H1 (cell line): ENCODE results near the gene HOXB6. TPM values are rescaled to one million over a fixed set of nuclear protein-coding genes. Genes with fewer than 3 reads are reported as not detected.

ENCODE experiments used
- CTCF ChIA-PET: fragments of 300-600 bp; sonication (Branson Sonifier 250); formaldehyde crosslinking; loops from one replicate; lab custom pipeline; 2021; ENCODE audit not compliant: partially characterized antibody; lab: Charles Lee
- POLR2A ChIA-PET: fragments of 300-600 bp; sonication (Branson Sonifier 250); formaldehyde crosslinking; loops from one replicate; lab custom pipeline; 2021; ENCODE audit warnings: inconsistent platforms; ENCODE audit not compliant: partially characterized antibody; lab: Charles Lee
- DNase-seq, 2 experiments: peaks; one replicate each; pipeline versions ENCODE4 v3.0.0 to v3.0.0-alpha.2; 2010 to 2022; ENCODE audit warnings: low spot score in 2 of 2, low read depth in 1 of 2, mixed read lengths in 1 of 2
- FAIRE-seq: peaks from 2 replicates; lab custom pipeline; 2011; peaks lifted over from hg19 to GRCh38; lab: Jason Lieb, UNC
- H2AFZ ChIP-seq: 2 replicates; pipeline ENCODE4 v1.8.1; 2012; ENCODE audit warnings: low read length, inconsistent platforms
- H2AK5ac ChIP-seq: 2 replicates; pipeline ENCODE4 v1.6.1; 2013; ENCODE audit warnings: low read depth, low read length
- H2BK120ac ChIP-seq: replicated peaks from 2 replicates; pipeline ENCODE3; 2013; ENCODE audit warnings: low read depth, low read length, inconsistent platforms
- H2BK12ac ChIP-seq: 2 replicates; pipeline ENCODE4 v1.6.1; 2013; ENCODE audit warnings: low read depth, low read length
- H2BK15ac ChIP-seq: 2 replicates; pipeline ENCODE4 v1.6.1; 2013; ENCODE audit warnings: low read length
- H2BK20ac ChIP-seq: 2 replicates; pipeline ENCODE4 v1.6.1; 2013; ENCODE audit warnings: low read length
- H2BK5ac ChIP-seq: 2 replicates; pipeline ENCODE4 v1.6.1; 2013; ENCODE audit warnings: low read depth, low read length
- H3K14ac ChIP-seq: 2 replicates; pipeline ENCODE4 v1.6.1; 2013; ENCODE audit warnings: inconsistent platforms; ENCODE audit not compliant: insufficient read length
- H3K18ac ChIP-seq: 2 replicates; pipeline ENCODE4 v1.6.1; 2013; ENCODE audit warnings: low read length; ENCODE audit errors: extremely low read depth
- H3K23ac ChIP-seq: 2 replicates; pipeline ENCODE4 v1.6.1; 2013; ENCODE audit warnings: inconsistent platforms; ENCODE audit not compliant: insufficient read length
- H3K23me2 ChIP-seq: 2 replicates; pipeline ENCODE4 v1.6.1; 2013; ENCODE audit warnings: low read depth, low read length
- H3K27ac ChIP-seq: 2 replicates; pipeline ENCODE4 v1.6.1; 2011; ENCODE audit warnings: low read depth, low read length, inconsistent platforms
- H3K27me3 ChIP-seq, 4 experiments: replicated peaks in 1 of 4; 1 replicate in 1 of 4; 2 replicates in 3 of 4; pipeline versions ENCODE4 v1.6.1 to v1.8.1; 2011 to 2013; ENCODE audit warnings: low read length in 3 of 4, mild to moderate bottlenecking in 3 of 4, inconsistent platforms in 2 of 4, mixed read lengths in 2 of 4, moderate library complexity in 1 of 4; ENCODE audit not compliant: control insufficient read depth in 3 of 4, insufficient read depth in 3 of 4; ENCODE audit errors: extremely low read depth in 1 of 4
- H3K36me3 ChIP-seq, 4 experiments: 2 replicates each; pipeline versions ENCODE4 v1.6.1 to v1.8.1; 2011 to 2013; ENCODE audit warnings: mild to moderate bottlenecking in 4 of 4, low read length in 3 of 4, moderate library complexity in 2 of 4, control low read depth in 1 of 4, inconsistent platforms in 1 of 4; ENCODE audit not compliant: insufficient read depth in 4 of 4, control insufficient read depth in 2 of 4
- H3K4ac ChIP-seq: replicated peaks from 2 replicates; pipeline ENCODE3; 2013; ENCODE audit warnings: low read length, low read depth, mixed read lengths, inconsistent platforms; ENCODE audit not compliant: insufficient read length
- H3K4me1 ChIP-seq, 4 experiments: replicated peaks in 1 of 4; 1 replicate in 1 of 4; 2 replicates in 3 of 4; pipeline versions ENCODE4 v1.6.1 to v1.8.1; 2011 to 2013; ENCODE audit warnings: low read length in 3 of 4, inconsistent platforms in 2 of 4, mixed read lengths in 1 of 4; ENCODE audit not compliant: insufficient read depth in 4 of 4, control insufficient read depth in 3 of 4
- H3K4me2 ChIP-seq, 2 experiments: 2 replicates each; pipeline versions ENCODE4 v1.6.1 to v1.8.1; 2011 to 2013; ENCODE audit warnings: low read depth in 2 of 2, low read length in 2 of 2, control low read depth in 1 of 2, inconsistent platforms in 1 of 2, mild to moderate bottlenecking in 1 of 2; ENCODE audit not compliant: insufficient read depth in 1 of 2
- H3K4me3 ChIP-seq, 4 experiments: fragments of 200-600, 300-600 bp in 1 of 4; sonication (generic), shearing (Covaris generic), sonication (Bioruptor Twin) in 1 of 4; 2 replicates each; pipeline versions ENCODE4 v1.5.1 to v1.8.1; 2011 to 2016; ENCODE audit warnings: low read length in 4 of 4, low read depth in 3 of 4, control low read depth in 2 of 4, inconsistent platforms in 2 of 4, mild to moderate bottlenecking in 2 of 4, mixed read lengths in 1 of 4, moderate library complexity in 1 of 4; ENCODE audit not compliant: insufficient read depth in 2 of 4; ENCODE audit errors: extremely low read depth in 1 of 4
- H3K56ac ChIP-seq: replicated peaks from 2 replicates; pipeline ENCODE3; 2013; ENCODE audit warnings: low read depth, mild to moderate bottlenecking, mixed read lengths, low read length, inconsistent platforms; ENCODE audit not compliant: insufficient read length
- H3K79me1 ChIP-seq: 2 replicates; pipeline ENCODE4 v1.6.1; 2013; ENCODE audit warnings: low read depth, low read length, control low read depth
- H3K79me2 ChIP-seq, 2 experiments: 2 replicates each; pipeline versions ENCODE4 v1.6.1 to v1.8.1; 2012 to 2013; ENCODE audit warnings: low read length in 2 of 2, mild to moderate bottlenecking in 2 of 2, inconsistent platforms in 1 of 2; ENCODE audit not compliant: insufficient read depth in 2 of 2, control insufficient read depth in 1 of 2
- H3K9ac ChIP-seq, 4 experiments: replicated peaks in 1 of 4; 1 replicate in 1 of 4; 2 replicates in 3 of 4; pipeline versions ENCODE4 v1.6.1 to v1.8.1; 2011 to 2013; ENCODE audit warnings: low read depth in 3 of 4, low read length in 3 of 4, control low read depth in 2 of 4, mild to moderate bottlenecking in 2 of 4, moderate library complexity in 2 of 4, inconsistent platforms in 1 of 4; ENCODE audit errors: extremely low read depth in 1 of 4
- H3K9me3 ChIP-seq, 2 experiments: 2 replicates each; pipeline versions ENCODE4 v1.6.1 to v1.8.1; 2012 to 2013; ENCODE audit warnings: mild to moderate bottlenecking in 2 of 2, moderate library complexity in 2 of 2, control low read depth in 1 of 2, inconsistent platforms in 1 of 2, low read depth in 1 of 2, low read length in 1 of 2, mixed read lengths in 1 of 2; ENCODE audit not compliant: insufficient read depth in 2 of 2
- H4K20me1 ChIP-seq, 2 experiments: replicated peaks in 1 of 2; 2 replicates each; pipeline versions ENCODE3 to v1.8.1; 2011 to 2013; ENCODE audit warnings: inconsistent platforms in 2 of 2, low read length in 2 of 2, mild to moderate bottlenecking in 1 of 2; ENCODE audit not compliant: insufficient read depth in 2 of 2, control insufficient read depth in 1 of 2
- H4K5ac ChIP-seq: 2 replicates; pipeline ENCODE4 v1.6.1; 2013; ENCODE audit warnings: low read length, low read depth, mixed read lengths, inconsistent platforms; ENCODE audit not compliant: insufficient read length
- H4K8ac ChIP-seq: 2 replicates; pipeline ENCODE4 v1.8.0; 2013; ENCODE audit warnings: mild to moderate bottlenecking, moderate library complexity, low read length, inconsistent platforms; ENCODE audit not compliant: insufficient read depth; ENCODE audit errors: extremely low read depth
- H4K91ac ChIP-seq: replicated peaks from 2 replicates; pipeline ENCODE3; 2013; ENCODE audit warnings: low read length, mixed read lengths, inconsistent platforms; ENCODE audit not compliant: insufficient read length
- ASH2L ChIP-seq: fragments of 200-600, 300-600 bp; sonication (generic); IDR thresholded peaks from one replicate; pipeline ENCODE4 v1.7.1; 2017; ENCODE audit warnings: low read length
- CEBPB ChIP-seq: IDR thresholded peaks from 2 replicates; pipeline ENCODE4 v1.6.1; 2012; ENCODE audit warnings: low read depth, low read length
- CTCF ChIP-seq, 3 experiments: IDR thresholded peaks; 1 replicate in 2 of 3; 2 replicates in 1 of 3; pipeline versions ENCODE4 v1.5.1 to v1.6.1; 2011; ENCODE audit warnings: low read length in 3 of 3, mild to moderate bottlenecking in 3 of 3, inconsistent platforms in 2 of 3, low read depth in 1 of 3, moderate library complexity in 1 of 3; ENCODE audit not compliant: insufficient read depth in 1 of 3; ENCODE audit errors: control extremely low read depth in 1 of 3
- EZH2 ChIP-seq: fragments of 200-600 bp; sonication (generic); IDR thresholded peaks from 2 replicates; pipeline ENCODE4 v1.7.1; 2012; ENCODE audit warnings: low read depth, mild to moderate bottlenecking, moderate library complexity, low read length, inconsistent platforms; ENCODE audit not compliant: severe bottlenecking
- POLR2AphosphoS5 ChIP-seq: IDR thresholded peaks from 2 replicates; pipeline ENCODE4 v1.6.1; 2011; ENCODE audit warnings: low read depth, low read length
- POU5F1 ChIP-seq: IDR thresholded peaks from 2 replicates; pipeline ENCODE4 v1.6.1; 2011; ENCODE audit warnings: low read depth, mild to moderate bottlenecking, low read length, moderate library complexity
- SAP30 ChIP-seq: fragments of 300-600 bp; sonication (generic); IDR thresholded peaks from 2 replicates; pipeline ENCODE4 v1.7.1; 2012; ENCODE audit warnings: low read length, moderate library complexity, mild to moderate bottlenecking, inconsistent platforms; ENCODE audit not compliant: insufficient read depth, insufficient replicate concordance
- SUZ12 ChIP-seq: fragments of 200-600 bp; sonication (generic); IDR thresholded peaks from 2 replicates; pipeline ENCODE4 v1.6.1; 2012; ENCODE audit warnings: mild to moderate bottlenecking, inconsistent platforms, low read length, moderate library complexity, mixed read lengths
- WGBS, 2 experiments: shearing (Covaris generic) in 1 of 2; methylation state at CpG; one replicate each; pipeline versions ENCODE4 v1.1.6 to v1.1.7; 2013 to 2015; ENCODE audit warnings: low lambda C conversion rate in 2 of 2, mixed read lengths in 2 of 2, inconsistent platforms in 1 of 2, low coverage in 1 of 2, missing lambda C conversion rate in 1 of 2; ENCODE audit not compliant: insufficient replicate concordance in 2 of 2, insufficient coverage in 1 of 2, insufficient read length in 1 of 2; ENCODE audit errors: extremely low coverage in 1 of 2, missing lambda C conversion rate in 1 of 2; 5-methylcytosine and 5-hydroxymethylcytosine counted together
- polyA plus RNA-seq, 7 experiments: library from polyadenylated mRNA; depleted of rRNA in 3 of 7; stranded (reverse) in 5 of 7; unstranded in 2 of 7; fragments of >200 nt in 5 of 7; fragments of 200-250 nt in 2 of 7; gene quantifications; 1 replicate in 5 of 7; 2 replicates in 1 of 7; 4 replicates in 1 of 7; pipeline versions ENCODE4 v1.2.1 to v1.2.3, GENCODE V29; 2011 to 2013; ENCODE audit warnings: missing spikeins in 2 of 7, mixed read lengths in 2 of 7
- total RNA-seq: library from RNA; stranded (reverse); fragmentation: NEBNext Ultra II Directional; extraction: Animal tissue kit (Norgen Biotek cat#: 25700); gene quantifications from 2 replicates; pipeline ENCODE4 v1.2.1, GENCODE V29; 2021

The HOXB6 gene
- total and polyA plus RNA-seq, 2 of the 8 experiments (the other 6 are each of a cell fraction or from before 2014, with no cell fraction given), result not detected

- Histone ChIP-seq H3K36me3 (no peaks in the 10 kb centered on the region; a peak in 1 of 8 replicates), H3K14ac (no peak overlapping the region), H2BK5ac (no peak overlapping the region), H3K4me1 (peaks cover 0 to 5% (median 2%) of the 10 kb centered on the region in 4 experiments; a peak in 4 of 7 replicates), H3K18ac (peak overlapping the region; percentile 48; the same call in 1 of the 2 replicates), H3K9me3 (no peaks in the 10 kb centered on the region), H2BK15ac (no peak overlapping the region), H2AFZ (no peak overlapping the region), H3K4me3 (no peak overlapping the region), H4K8ac (no peak overlapping the region), H4K20me1 (peaks cover 44 to 45% of the 10 kb centered on the region in 2 experiments), H2BK12ac (peak overlapping the region; percentile 68), H3K79me2 (no peaks in the 10 kb centered on the region), H3K79me1 (no peaks in the 10 kb centered on the region), H3K4me2 (no peak overlapping the region), H3K27me3 (peaks cover 97 to 100% (median 99%) of the 10 kb centered on the region in 4 experiments), H4K91ac (no peak overlapping the region), H3K23ac (no peak overlapping the region), H3K56ac (no peak overlapping the region), H3K9ac (no peak overlapping the region), H2BK120ac (no peak overlapping the region), H3K4ac (no peak overlapping the region), H2BK20ac (no peak overlapping the region), H3K23me2 (0 out of 2 replicates have a peak, but pooled peaks cover 2% of the 10 kb centered on the region), H2AK5ac (peak overlapping the region; percentile 65; the same call in 1 of the 2 replicates), H3K27ac (no peak overlapping the region), H4K5ac (no peak overlapping the region)
- DNase-seq (no peak), FAIRE-seq (no peak)
- ChIA-PET CTCF (interaction anchor here (0.7 to 1.9 kb wide), 14 partner anchors 9 to 247 kb away, joined by 3 to 5 read pairs (median 3); no protein-coding TSS in a partner anchor), POLR2A (interaction anchor here (0.7 to 1.0 kb wide), 2 partner anchors 9 to 107 kb away, joined by 3 read pairs; no protein-coding TSS in a partner anchor)
- 28% methylated on average over 7 of the region's 7 CpGs; no CpG with 5 or more reads in 1 of the 2 experiments for WGBS, 2 experiments
- TF ChIP-seq POU5F1 (no peak), CEBPB (no peak), CTCF (IDR thresholded peaks at IDR 0.05; ENCODE audit: control extremely low read depth in 1 of 3, insufficient read depth in 1 of 3, low read depth in 1 of 3, low read length in 3 of 3) (no peak; a peak in 1 of 4 replicates), SUZ12 (peak; percentile 67), SAP30 (no peak), ASH2L (no peak), EZH2 (peak; percentile 49), POLR2AphosphoS5 (no peak)
These were observed 27.1 kb upstream of the HOXB6 start for GRCh38 chr17:48631693-48632578.
